Activated naive CD4-positive, alpha-beta T cell treated with anti-CD3 and anti-CD28 coated beads, Interleukin-2, amount 50 U/mL, for 24 hours (primary cell): ENCODE results near the gene PCID2.

Source experiments
- H3K27ac Mint-ChIP-seq: one replicate; pipeline ENCODE4 v1.8.0; 2021; ENCODE audit warnings: mild to moderate bottlenecking, mixed read lengths
- H3K27me3 Mint-ChIP-seq: one replicate; pipeline ENCODE4 v1.8.0; 2021; ENCODE audit warnings: mixed read lengths
- H3K36me3 Mint-ChIP-seq: one replicate; pipeline ENCODE4 v1.8.0; 2021; ENCODE audit warnings: mixed read lengths
- H3K4me1 Mint-ChIP-seq: one replicate; pipeline ENCODE4 v1.8.0; 2021; ENCODE audit warnings: mixed read lengths
- H3K4me3 Mint-ChIP-seq: one replicate; pipeline ENCODE4 v1.8.0; 2021; ENCODE audit warnings: mild to moderate bottlenecking, mixed read lengths
- H3K9me3 Mint-ChIP-seq: one replicate; pipeline ENCODE4 v1.8.0; 2021; ENCODE audit warnings: mixed read lengths

The PCID2 gene

GRCh38 chr13:113152984-113153809, 55.3 kb downstream of the PCID2 start:
- H3K36me3 Mint-ChIP-seq: no peaks in the 10 kb centered on the region

DNA sequence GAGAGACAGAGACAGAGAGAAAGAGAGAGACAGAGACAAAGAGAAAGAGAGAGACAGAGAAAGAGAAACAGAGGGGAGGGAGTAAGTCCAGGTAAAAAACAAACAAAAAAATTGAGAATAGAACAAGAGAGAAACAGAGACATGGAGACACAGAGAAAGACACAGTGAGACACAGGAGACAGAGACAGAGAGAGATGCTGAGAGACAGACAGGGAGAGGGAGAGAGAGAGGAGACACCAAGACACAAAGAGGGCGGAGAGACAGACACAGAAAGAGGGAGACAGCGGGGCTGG, 55.8 kb downstream of the PCID2 start:
- no peaks in the 10 kb centered on the region for H3K27me3 Mint-ChIP-seq
- H3K4me1 Mint-ChIP-seq: peaks cover 17% of the 10 kb centered on the region
- no peaks in the 10 kb centered on the region for H3K36me3 Mint-ChIP-seq
- H3K27ac Mint-ChIP-seq: peak overlapping the region; percentile 89
- H3K4me3 Mint-ChIP-seq: peak overlapping the region; percentile 93
- H3K9me3 Mint-ChIP-seq: no peaks in the 10 kb centered on the region

More at GRCh38 chr13:113152984-113153809, 55.3 kb downstream of the PCID2 start:
- Mint-ChIP-seq H3K27ac (peak overlapping the region; percentile 89), H3K4me1 (peaks cover 17% of the 10 kb centered on the region), H3K4me3 (peak overlapping the region; percentile 93), H3K9me3 (no peaks in the 10 kb centered on the region), H3K27me3 (no peaks in the 10 kb centered on the region)

DNA sequence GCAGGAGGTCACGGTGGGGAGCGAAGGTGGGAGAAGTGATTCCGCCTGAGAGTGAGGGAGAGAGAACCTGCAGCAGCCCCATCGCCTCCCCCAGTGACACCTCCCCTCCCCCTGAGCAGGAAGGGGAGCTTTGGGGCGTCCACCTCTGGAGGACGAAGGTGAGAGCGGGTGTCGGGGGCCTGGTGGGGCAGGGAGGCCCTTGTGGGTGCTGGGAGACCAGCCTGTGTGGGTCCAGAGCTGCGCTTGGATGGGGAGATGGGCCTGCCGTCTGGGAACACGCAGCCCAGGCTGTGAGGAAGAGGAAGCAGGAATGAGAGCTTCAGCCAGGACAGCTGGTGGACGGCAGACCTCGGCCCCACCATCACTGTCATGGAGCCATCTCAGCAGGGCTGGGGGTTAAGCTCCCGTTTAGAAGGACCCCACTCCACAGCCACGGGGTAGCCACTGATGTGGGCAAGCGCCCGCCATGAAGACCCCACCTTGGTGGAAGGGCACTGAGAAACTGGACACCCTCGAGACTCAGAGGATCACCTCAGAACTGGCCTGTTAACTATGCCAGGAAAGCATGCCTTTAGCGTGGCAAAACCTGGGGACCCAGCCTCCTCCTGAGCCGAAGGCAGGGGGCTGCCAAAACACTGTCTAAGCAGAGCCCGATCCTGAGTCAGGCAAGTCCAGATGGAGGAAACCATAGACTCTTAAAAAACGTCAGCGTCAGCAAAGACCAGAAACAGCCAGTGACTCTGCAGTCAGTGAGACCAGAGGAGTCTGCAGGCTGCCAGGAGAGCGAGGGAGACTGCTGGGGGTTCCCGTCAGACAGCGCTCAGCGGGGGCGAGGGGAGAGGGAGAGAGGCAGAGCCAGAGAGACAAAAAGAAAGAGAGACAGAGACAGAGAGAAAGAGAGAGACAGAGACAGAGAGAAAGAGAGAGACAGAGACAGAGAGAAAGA, 56.5 kb downstream of the PCID2 start:
- Mint-ChIP-seq H3K36me3 (no peaks in the 10 kb centered on the region), H3K4me1 (peaks cover 17% of the 10 kb centered on the region), H3K27me3 (no peaks in the 10 kb centered on the region), H3K9me3 (no peaks in the 10 kb centered on the region), H3K27ac (peak overlapping the region; percentile 66), H3K4me3 (peak overlapping the region; percentile 93)

- H3K27me3 Mint-ChIP-seq: no peaks in the 10 kb centered on the region
- no peak overlapping the region for H3K4me3 Mint-ChIP-seq
- peaks cover 17% of the 10 kb centered on the region for H3K4me1 Mint-ChIP-seq
- no peak overlapping the region for H3K27ac Mint-ChIP-seq
- H3K36me3 Mint-ChIP-seq: no peaks in the 10 kb centered on the region
- no peaks in the 10 kb centered on the region for H3K9me3 Mint-ChIP-seq
Measured at GRCh38 chr13:113150550-113151365, 57.7 kb downstream of the PCID2 start.

DNA sequence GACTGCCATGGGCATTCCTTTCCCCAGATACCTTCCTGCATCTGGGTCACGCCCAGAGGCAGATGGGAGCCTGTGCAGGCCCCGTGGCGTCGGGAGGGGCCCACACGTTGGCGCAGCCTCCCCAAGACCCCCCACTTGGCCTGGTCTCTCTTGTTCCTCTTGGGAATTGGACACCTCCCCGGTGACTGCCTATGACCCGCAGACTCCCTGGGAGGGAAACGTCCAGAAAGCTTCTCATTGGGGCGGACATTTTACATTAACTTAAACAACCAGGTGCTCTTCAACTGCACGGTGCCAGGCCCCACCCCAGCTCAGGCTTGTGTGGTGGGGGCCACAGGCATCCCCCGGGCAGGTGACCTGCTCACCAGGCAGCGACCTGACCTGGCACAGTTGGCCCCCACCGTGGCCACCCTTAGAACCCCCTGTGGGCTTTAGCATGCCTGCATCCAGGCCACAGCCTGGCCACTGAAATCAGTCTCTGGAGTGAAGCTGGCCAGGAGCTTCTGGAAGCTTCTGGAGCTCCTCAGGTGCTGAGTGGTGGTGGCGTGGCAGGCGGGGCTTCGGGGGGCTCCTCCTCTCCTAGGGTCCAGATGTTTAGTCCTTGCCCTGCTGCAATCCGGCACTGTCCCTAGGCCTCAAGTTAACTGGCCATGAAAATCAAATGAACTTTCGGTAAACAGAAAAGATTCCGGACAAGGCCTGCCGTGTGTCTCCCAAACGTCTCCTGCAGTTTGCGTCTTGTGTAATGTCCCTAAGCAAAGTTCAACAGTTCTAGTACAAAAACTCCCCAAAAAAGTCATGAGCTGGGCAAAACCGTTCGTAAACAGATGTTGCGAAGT, 58.5 kb downstream of the PCID2 start:
- no peaks in the 10 kb centered on the region for H3K27me3 Mint-ChIP-seq
- H3K27ac Mint-ChIP-seq: no peak overlapping the region

DNA sequence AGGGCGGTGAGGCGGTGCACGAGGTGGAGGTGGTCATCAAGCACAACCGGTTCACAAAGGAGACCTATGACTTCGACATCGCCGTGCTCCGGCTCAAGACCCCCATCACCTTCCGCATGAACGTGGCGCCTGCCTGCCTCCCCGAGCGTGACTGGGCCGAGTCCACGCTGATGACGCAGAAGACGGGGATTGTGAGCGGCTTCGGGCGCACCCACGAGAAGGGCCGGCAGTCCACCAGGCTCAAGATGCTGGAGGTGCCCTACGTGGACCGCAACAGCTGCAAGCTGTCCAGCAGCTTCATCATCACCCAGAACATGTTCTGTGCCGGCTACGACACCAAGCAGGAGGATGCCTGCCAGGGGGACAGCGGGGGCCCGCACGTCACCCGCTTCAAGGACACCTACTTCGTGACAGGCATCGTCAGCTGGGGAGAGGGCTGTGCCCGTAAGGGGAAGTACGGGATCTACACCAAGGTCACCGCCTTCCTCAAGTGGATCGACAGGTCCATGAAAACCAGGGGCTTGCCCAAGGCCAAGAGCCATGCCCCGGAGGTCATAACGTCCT, 59.4 kb downstream of the PCID2 start:
- H3K4me3 Mint-ChIP-seq: no peak overlapping the region
- H3K4me1 Mint-ChIP-seq: peaks cover 16% of the 10 kb centered on the region
- no peaks in the 10 kb centered on the region for H3K36me3 Mint-ChIP-seq
- no peak overlapping the region for H3K27ac Mint-ChIP-seq
- no peaks in the 10 kb centered on the region for H3K27me3 Mint-ChIP-seq
- no peaks in the 10 kb centered on the region for H3K9me3 Mint-ChIP-seq

More for the DNA sequence above, 58.5 kb downstream of the PCID2 start:
- no peaks in the 10 kb centered on the region for H3K36me3 Mint-ChIP-seq
- H3K4me3 Mint-ChIP-seq: no peak overlapping the region
- no peaks in the 10 kb centered on the region for H3K9me3 Mint-ChIP-seq
- H3K4me1 Mint-ChIP-seq: peaks cover 22% of the 10 kb centered on the region

DNA sequence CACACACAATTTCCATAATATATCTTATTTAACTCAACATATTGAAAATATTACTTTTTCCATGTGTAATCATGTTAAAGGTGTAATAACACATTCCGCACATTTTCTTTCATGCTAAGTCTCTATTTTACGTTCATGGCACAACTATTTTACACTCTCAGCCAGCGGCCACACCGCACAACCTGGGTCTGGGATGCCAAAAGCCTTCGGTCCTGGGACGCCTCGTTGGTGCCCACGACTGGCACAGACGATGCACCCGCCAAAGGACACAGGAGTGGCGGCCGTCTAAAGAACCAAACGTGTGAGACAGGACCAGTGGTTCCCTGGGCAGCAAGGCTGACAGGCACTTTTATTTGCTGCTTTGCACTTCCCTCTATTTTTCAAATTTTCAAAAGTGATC, 60.1 kb downstream of the PCID2 start:
- Mint-ChIP-seq H3K4me1 (peaks cover 16% of the 10 kb centered on the region), H3K27me3 (no peaks in the 10 kb centered on the region), H3K36me3 (no peaks in the 10 kb centered on the region), H3K9me3 (no peaks in the 10 kb centered on the region), H3K27ac (no peak overlapping the region), H3K4me3 (no peak overlapping the region)

DNA sequence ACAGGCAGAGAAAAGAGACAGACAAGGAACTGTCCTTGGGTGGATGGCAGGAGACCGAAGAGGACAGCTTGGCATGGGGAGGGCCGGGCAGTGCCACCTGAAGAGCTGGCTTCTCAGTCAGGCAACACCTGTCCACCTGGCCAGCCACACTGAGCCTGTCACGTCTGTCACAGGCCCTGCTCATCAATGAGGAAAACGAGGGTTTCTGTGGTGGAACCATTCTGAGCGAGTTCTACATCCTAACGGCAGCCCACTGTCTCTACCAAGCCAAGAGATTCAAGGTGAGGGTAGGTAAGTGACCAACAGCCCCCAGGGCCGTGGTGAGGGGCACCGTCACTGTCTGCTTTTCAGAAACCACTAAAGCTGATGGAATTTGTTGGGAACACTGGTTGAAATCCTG, 61.3 kb downstream of the PCID2 start:
- no peaks in the 10 kb centered on the region for H3K9me3 Mint-ChIP-seq
- no peaks in the 10 kb centered on the region for H3K27me3 Mint-ChIP-seq
- no peak overlapping the region for H3K27ac Mint-ChIP-seq
- H3K4me1 Mint-ChIP-seq: peaks cover 9% of the 10 kb centered on the region
- H3K4me3 Mint-ChIP-seq: no peak overlapping the region
- H3K36me3 Mint-ChIP-seq: no peaks in the 10 kb centered on the region

DNA sequence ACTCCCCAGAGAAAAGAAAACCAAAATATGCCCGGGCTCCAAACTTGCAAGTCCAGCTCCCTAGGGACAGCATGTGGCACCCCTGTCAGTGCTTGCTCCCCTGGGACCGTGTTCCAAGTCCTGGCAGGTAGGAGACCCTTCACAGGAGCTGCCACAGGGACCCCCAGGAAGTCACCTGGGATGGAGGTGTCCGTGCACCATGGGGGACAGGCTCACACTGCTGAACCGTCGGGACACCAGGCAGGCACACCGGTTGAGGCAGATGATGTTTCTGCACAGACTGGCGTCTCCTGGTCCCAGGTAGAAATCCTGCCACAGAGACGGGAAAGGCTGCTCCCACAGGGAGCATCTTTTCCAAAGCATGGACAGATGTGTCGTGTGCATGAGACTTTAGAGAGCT, 61.7 kb downstream of the PCID2 start:
- H3K9me3 Mint-ChIP-seq: no peaks in the 10 kb centered on the region
- peaks cover 6% of the 10 kb centered on the region for H3K4me1 Mint-ChIP-seq
- no peak overlapping the region for H3K4me3 Mint-ChIP-seq
- no peak overlapping the region for H3K27ac Mint-ChIP-seq
- no peaks in the 10 kb centered on the region for H3K27me3 Mint-ChIP-seq
- no peaks in the 10 kb centered on the region for H3K36me3 Mint-ChIP-seq

GRCh38 chr13:113145911-113146598, 62.4 kb downstream of the PCID2 start:
- no peaks in the 10 kb centered on the region for H3K36me3 Mint-ChIP-seq
- peaks cover 6% of the 10 kb centered on the region for H3K4me1 Mint-ChIP-seq
- no peaks in the 10 kb centered on the region for H3K27me3 Mint-ChIP-seq
- no peak overlapping the region for H3K4me3 Mint-ChIP-seq
- no peaks in the 10 kb centered on the region for H3K9me3 Mint-ChIP-seq
- no peak overlapping the region for H3K27ac Mint-ChIP-seq

DNA sequence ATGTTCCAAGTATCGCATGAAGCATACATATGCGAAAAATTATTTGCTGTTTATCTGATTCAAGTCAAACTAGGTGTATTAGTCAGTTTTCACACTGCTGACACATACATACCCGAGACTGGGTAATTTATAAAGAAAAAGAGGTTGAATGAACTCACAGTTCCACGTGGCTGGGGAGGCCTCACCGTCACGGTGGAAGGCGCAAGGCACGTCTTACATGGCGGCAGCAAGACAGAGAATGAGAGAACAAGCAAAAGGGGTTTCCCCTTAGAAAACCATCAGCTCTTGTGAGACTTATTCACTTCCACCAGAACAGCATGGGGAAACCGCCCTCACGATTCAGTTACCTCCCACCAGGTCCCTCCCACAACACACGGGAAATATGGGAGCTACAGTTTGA, 63.0 kb downstream of the PCID2 start:
- Mint-ChIP-seq H3K27me3 (no peaks in the 10 kb centered on the region), H3K27ac (no peak overlapping the region), H3K36me3 (no peaks in the 10 kb centered on the region), H3K4me1 (peaks cover 6% of the 10 kb centered on the region), H3K9me3 (no peaks in the 10 kb centered on the region), H3K4me3 (no peak overlapping the region)

- no peak overlapping the region for H3K27ac Mint-ChIP-seq
- no peaks in the 10 kb centered on the region for H3K36me3 Mint-ChIP-seq
- H3K27me3 Mint-ChIP-seq: no peaks in the 10 kb centered on the region
- peaks cover 6% of the 10 kb centered on the region for H3K4me1 Mint-ChIP-seq
- no peak overlapping the region for H3K4me3 Mint-ChIP-seq
- H3K9me3 Mint-ChIP-seq: no peaks in the 10 kb centered on the region
Measured at GRCh38 chr13:113144255-113144629, 64.2 kb downstream of the PCID2 start.

- no peak overlapping the region for H3K27ac Mint-ChIP-seq
- no peaks in the 10 kb centered on the region for H3K36me3 Mint-ChIP-seq
- H3K4me1 Mint-ChIP-seq: peaks cover 6% of the 10 kb centered on the region
- H3K27me3 Mint-ChIP-seq: no peaks in the 10 kb centered on the region
- no peak overlapping the region for H3K4me3 Mint-ChIP-seq
- no peaks in the 10 kb centered on the region for H3K9me3 Mint-ChIP-seq
Measured at GRCh38 chr13:113143466-113144254, 64.8 kb downstream of the PCID2 start.
